WTC11 (cell line): ENCODE measurements around the gene MN1.

ENCODE experiments used
- CBFB ChIP-seq: sonication (generic); formaldehyde crosslinking; IDR thresholded peaks from 2 replicates; pipeline ENCODE4 v1.8.1; 2022; ENCODE audit warnings: mild to moderate bottlenecking, low read depth, missing genetic modification reagents
- CTCF ChIP-seq: fragments of 200-600 bp; IDR thresholded peaks from 2 replicates; pipeline ENCODE4 v1.8.0; 2022; ENCODE audit warnings: antibody characterized with exemption
- ELF4 ChIP-seq: sonication (generic); formaldehyde crosslinking; IDR thresholded peaks from 2 replicates; pipeline ENCODE4 v1.8.1; 2022; ENCODE audit warnings: low read depth, mild to moderate bottlenecking, moderate library complexity, missing genetic modification reagents
- JUN ChIP-seq: sonication (generic); formaldehyde crosslinking; IDR thresholded peaks from 2 replicates; pipeline ENCODE4 v1.8.0; 2023; ENCODE audit warnings: mild to moderate bottlenecking, missing genetic modification reagents
- NR1H2 ChIP-seq: sonication (generic); formaldehyde crosslinking; IDR thresholded peaks from 2 replicates; pipeline ENCODE4 v1.9.0; 2021; ENCODE audit warnings: mild to moderate bottlenecking, moderate library complexity, missing genetic modification reagents
- PRRX2 ChIP-seq: fragments of 250-450 bp; sonication (Bioruptor Pico); IDR thresholded peaks from 2 replicates; pipeline ENCODE4 v1.8.0; 2021; ENCODE audit warnings: mild to moderate bottlenecking
- SMAD3 ChIP-seq: sonication (generic); formaldehyde crosslinking; IDR thresholded peaks from 2 replicates; pipeline ENCODE4 v1.8.0; 2022; ENCODE audit warnings: missing genetic modification reagents, mild to moderate bottlenecking, borderline replicate concordance
- SP1 ChIP-seq: sonication (generic); formaldehyde crosslinking; conservative IDR thresholded peaks from 2 replicates; pipeline ENCODE4 v1.8.1; 2022; ENCODE audit warnings: missing genetic modification reagents
- TF ChIP-seq, protein P1 (sequence below): sonication (generic); formaldehyde crosslinking; IDR thresholded peaks from 2 replicates; pipeline ENCODE4 v1.8.1; 2023; ENCODE audit warnings: mild to moderate bottlenecking, moderate library complexity, missing genetic modification reagents

DNA sequence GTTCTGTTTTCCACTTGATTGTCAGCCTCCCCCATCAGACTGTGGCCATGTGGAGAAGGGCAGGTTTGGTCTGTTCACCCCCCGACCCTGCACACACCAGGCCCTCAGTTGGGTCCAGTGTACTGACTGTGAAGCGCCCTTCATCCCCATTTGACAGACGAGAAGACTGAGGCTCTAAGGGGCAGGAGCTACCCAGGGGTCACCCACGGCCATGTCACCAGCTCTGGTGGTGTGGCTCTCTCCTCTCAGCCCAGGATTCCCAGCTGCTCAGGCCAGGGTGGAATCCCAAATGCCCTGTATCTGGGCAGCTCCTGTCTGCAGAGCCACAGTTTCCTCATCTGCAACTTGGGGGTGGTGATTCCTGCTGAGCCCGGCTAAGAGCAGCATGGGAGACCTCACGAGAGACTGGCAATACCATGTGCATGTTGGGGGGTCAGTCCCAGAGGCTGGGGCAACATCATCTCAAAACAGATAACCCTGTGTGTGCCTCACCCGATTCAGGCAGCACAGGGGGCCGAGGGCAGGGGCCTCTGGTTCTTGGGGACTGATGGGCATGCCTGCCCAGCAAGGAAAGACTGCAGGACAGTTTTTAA is 46.6 kb downstream of the MN1 start:
- TF ChIP-seq CTCF (no peak), SP1 (CRISPR knock-in tag) (no peak), NR1H2 (no peak), PRRX2 (CRISPR knock-in tag) (no peak), ELF4 (no peak), CBFB (CRISPR knock-in tag) (no peak), JUN (CRISPR knock-in tag) (no peak), SMAD3 (CRISPR knock-in tag) (no peak)
- TF ChIP-seq, protein P1, sequence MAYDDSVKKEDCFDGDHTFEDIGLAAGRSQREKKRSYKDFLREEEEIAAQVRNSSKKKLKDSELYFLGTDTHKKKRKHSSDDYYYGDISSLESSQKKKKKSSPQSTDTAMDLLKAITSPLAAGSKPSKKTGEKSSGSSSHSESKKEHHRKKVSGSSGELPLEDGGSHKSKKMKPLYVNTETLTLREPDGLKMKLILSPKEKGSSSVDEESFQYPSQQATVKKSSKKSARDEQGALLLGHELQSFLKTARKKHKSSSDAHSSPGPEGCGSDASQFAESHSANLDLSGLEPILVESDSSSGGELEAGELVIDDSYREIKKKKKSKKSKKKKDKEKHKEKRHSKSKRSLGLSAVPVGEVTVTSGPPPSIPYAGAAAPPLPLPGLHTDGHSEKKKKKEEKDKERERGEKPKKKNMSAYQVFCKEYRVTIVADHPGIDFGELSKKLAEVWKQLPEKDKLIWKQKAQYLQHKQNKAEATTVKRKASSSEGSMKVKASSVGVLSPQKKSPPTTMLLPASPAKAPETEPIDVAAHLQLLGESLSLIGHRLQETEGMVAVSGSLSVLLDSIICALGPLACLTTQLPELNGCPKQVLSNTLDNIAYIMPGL (CRISPR knock-in tag), result no peak
